Tibial nerve (tissue), 3 donors: Measurements from ENCODE around the gene CAMK2D.

Experiments
- CTCF ChIP-seq, 5 experiments: fragments of 200-600 bp in 3 of 5; fragments of 450-650 bp in 2 of 5; sonication (generic) in 3 of 5; IDR thresholded peaks; one replicate each; pipeline ENCODE4 v1.5.1; 2016 to 2019; ENCODE audit warnings: antibody characterized with exemption in 5 of 5, mild to moderate bottlenecking in 3 of 5, moderate library complexity in 2 of 5
- POLR2A ChIP-seq, 2 donors: fragments of 450-650 bp; IDR thresholded peaks; one replicate each; pipeline ENCODE4 v1.6.1; 2017; ENCODE audit warnings: antibody characterized with exemption in 2 of 2, mild to moderate bottlenecking in 2 of 2, moderate library complexity in 2 of 2

- no peak for TF ChIP-seq CTCF (IDR thresholded peaks at IDR 0.05)
- no peak for TF ChIP-seq POLR2A (IDR thresholded peaks at IDR 0.05)
These were observed 35.6 kb downstream of the CAMK2D start for GRCh38 chr4:113725963-113726362.
